Esophagus squamous epithelium (tissue), 5 donors: Measurements from ENCODE around the gene TARS1. TPM values are rescaled to one million over a fixed set of nuclear protein-coding genes. Genes with fewer than 3 reads are reported as not detected.

Experiments
- DNase-seq: peaks from one replicate; lab custom pipeline; 2025; lab: John Stamatoyannopoulos, UW
- H3K27ac ChIP-seq, 4 donors: fragments of 200-600 bp; sonication (generic); one replicate each; pipeline ENCODE4 v1.5.1; 2016 to 2019; ENCODE audit warnings: mild to moderate bottlenecking in 1 of 4
- H3K27me3 ChIP-seq, 4 donors: fragments of 200-600 bp; sonication (generic); 1 replicate in 3 of 4; 2 replicates in 1 of 4; pipeline versions ENCODE4 v1.5.1 to v1.6.0; 2017 to 2021; ENCODE audit warnings: antibody characterized with exemption in 1 of 4
- H3K36me3 ChIP-seq, 3 donors: fragments of 200-600 bp; sonication (generic); one replicate each; pipeline ENCODE4 v1.5.1; 2016 to 2019
- H3K4me1 ChIP-seq, 3 donors: fragments of 200-600 bp; sonication (generic); one replicate each; pipeline ENCODE4 v1.5.1; 2017 to 2019
- H3K4me3 ChIP-seq, 4 donors: fragments of 200-600 bp; sonication (generic); 1 replicate in 3 of 4; 2 replicates in 1 of 4; pipeline ENCODE4 v1.5.1; 2016 to 2019; ENCODE audit warnings: mild to moderate bottlenecking in 2 of 4, moderate library complexity in 1 of 4
- H3K9me3 ChIP-seq, 3 donors: fragments of 200-600 bp; sonication (generic); one replicate each; pipeline ENCODE4 v1.5.1; 2016 to 2019
- POLR2A ChIP-seq, 4 donors: fragments of 450-650 bp; IDR thresholded peaks; one replicate each; pipeline ENCODE4 v1.6.1; 2017; ENCODE audit warnings: antibody characterized with exemption in 4 of 4, mild to moderate bottlenecking in 4 of 4, moderate library complexity in 3 of 4
- WGBS, 2 donors: methylation state at CpG; one replicate each; pipeline ENCODE4 v1.1.5; 2018; 5-methylcytosine and 5-hydroxymethylcytosine counted together
- intact Hi-C: fragments of 100-400 bp; cut with DNase I; formaldehyde crosslinking; loops from one replicate; pipeline ENCODE4 v1.15.0; 2022
- total RNA-seq, 4 donors: library from RNA; depleted of rRNA; stranded (reverse); fragments of >200 nt; gene quantifications; one replicate each; pipeline ENCODE4 v1.1.0, GENCODE V29; 2016
- TF ChIP-seq, protein P1 (sequence below), 6 experiments: fragments of 450-650 bp in 4 of 6; fragments of 200-600 bp in 2 of 6; sonication (generic) in 2 of 6; IDR thresholded peaks; one replicate each; pipeline ENCODE4 v1.5.1; 2016 to 2019; ENCODE audit warnings: antibody characterized with exemption in 6 of 6, mild to moderate bottlenecking in 4 of 6, moderate library complexity in 4 of 6
- donor health status: DM: yes; HTN: yes; CAD: no.

Gene TARS1
- total RNA-seq, 4 donors from 2014 or later, result 66.6 to 192 (median 98.4) TPM

DNA sequence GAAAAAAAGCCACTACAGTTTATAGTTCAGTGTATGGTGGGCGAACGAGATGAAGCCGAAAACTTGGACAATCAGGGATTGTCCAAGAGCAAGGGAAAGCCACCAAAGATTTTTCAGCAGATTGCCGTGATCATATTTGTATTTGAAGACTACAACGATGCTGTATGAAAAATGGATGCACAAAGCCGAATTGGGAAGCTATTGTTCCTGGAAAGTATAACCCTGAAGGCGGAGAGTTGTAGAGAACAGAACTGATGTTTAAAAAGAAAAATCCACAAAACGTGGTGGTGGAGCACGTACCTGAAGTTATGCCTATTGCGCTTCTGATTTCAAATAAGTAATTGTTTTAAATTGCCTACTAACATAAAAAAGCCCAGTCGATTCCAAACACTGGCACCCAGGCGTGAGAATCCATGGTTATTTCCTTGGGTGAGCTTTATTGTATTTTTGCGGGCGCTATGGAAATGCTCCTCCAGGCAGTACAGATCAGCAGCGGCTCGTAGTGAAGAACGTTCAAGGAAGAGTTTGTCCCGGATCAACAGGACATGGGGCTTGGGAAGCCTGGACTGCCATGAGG is 772 bp upstream of the TARS1 start:
- Histone ChIP-seq H3K9me3 (no peaks in the 10 kb centered on the region), H3K4me3 (peak overlapping the region; percentile 87 to 91 (median 88)), H3K36me3 (peaks cover 0 to 6% (median 0%) of the 10 kb centered on the region in 3 donors), H3K4me1 (peaks cover 6 to 53% (median 13%) of the 10 kb centered on the region in 3 donors), H3K27ac (peak overlapping the region; percentile 87 to 98 (median 96)), H3K27me3 (no peaks in the 10 kb centered on the region)
- WGBS, 2 donors, result 0 to 9% methylated on average over 14 to 15 of the region's 18 CpGs
- no peak for DNase-seq
- intact Hi-C loops, result loop anchor here (5.0 kb wide), 1 partner anchor 492 kb away; no protein-coding TSS in a partner anchor
- TF ChIP-seq POLR2A (IDR thresholded peaks at IDR 0.05), result no peak
- TF ChIP-seq, protein P1, sequence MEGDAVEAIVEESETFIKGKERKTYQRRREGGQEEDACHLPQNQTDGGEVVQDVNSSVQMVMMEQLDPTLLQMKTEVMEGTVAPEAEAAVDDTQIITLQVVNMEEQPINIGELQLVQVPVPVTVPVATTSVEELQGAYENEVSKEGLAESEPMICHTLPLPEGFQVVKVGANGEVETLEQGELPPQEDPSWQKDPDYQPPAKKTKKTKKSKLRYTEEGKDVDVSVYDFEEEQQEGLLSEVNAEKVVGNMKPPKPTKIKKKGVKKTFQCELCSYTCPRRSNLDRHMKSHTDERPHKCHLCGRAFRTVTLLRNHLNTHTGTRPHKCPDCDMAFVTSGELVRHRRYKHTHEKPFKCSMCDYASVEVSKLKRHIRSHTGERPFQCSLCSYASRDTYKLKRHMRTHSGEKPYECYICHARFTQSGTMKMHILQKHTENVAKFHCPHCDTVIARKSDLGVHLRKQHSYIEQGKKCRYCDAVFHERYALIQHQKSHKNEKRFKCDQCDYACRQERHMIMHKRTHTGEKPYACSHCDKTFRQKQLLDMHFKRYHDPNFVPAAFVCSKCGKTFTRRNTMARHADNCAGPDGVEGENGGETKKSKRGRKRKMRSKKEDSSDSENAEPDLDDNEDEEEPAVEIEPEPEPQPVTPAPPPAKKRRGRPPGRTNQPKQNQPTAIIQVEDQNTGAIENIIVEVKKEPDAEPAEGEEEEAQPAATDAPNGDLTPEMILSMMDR (IDR thresholded peaks at IDR 0.05), result peak in 1 of 6 experiments; percentile 4

DNA sequence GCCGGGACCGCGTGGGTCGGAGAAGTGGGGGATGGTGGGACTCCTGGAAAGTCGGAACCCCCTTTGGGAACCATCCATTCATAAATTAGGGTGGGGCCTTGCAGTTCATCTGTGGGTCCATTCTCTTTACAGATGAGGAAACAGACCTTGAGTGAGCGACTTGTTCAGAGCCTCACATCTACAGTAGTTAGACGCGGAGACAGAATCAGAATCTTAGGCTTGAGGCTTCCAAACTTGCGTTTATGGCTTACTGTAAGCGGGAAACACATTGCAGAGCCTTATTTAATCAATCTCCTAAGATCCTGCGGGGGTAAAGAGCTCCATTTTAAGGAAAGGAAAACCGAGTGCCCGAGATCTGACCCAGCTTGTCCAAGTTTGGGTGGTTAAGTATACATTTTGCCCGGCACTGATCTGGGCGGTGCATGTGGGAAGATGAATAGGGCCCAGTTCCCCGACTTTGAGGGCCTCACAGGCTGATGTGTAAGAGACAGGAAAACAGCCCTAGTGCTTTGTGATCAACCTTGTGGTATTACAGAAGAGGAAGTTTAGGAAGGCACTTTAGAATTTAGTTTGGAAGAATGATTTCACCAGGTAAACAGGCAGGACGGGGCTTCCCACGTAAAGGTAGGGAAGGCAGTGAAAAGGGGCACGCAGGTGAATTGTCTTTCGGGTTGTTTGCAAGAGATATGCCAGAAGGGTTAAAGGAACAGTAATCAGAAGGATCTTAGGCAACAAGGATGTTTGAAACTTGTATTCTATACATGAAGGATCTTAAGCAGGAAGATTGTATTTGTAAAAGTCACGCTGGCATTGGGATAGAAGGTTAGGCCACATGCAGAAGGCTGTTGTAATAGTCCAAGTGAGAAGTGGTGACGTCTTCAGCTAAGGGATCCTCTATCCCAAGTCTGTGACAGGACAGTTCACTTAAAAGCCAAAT is 744 bp downstream of the TARS1 start:
- no peaks in the 10 kb centered on the region for H3K9me3 ChIP-seq
- intact Hi-C loops, result no loop called here
- H3K27ac ChIP-seq, result peak overlapping the region; percentile 93 to 98 (median 96)
- peaks cover 6 to 58% (median 13%) of the 10 kb centered on the region in 3 donors for H3K4me1 ChIP-seq
- peak overlapping the region; percentile 87 to 91 (median 88) for H3K4me3 ChIP-seq
- no peak for DNase-seq
- peaks cover 0 to 22% (median 0%) of the 10 kb centered on the region in 3 donors for H3K36me3 ChIP-seq
- TF ChIP-seq POLR2A (IDR thresholded peaks at IDR 0.05), result no peak
- TF ChIP-seq, protein P1 (IDR thresholded peaks at IDR 0.05), result no peak
- 2% methylated on average over 22 of the region's 22 CpGs for WGBS, 2 donors
- H3K27me3 ChIP-seq, result no peaks in the 10 kb centered on the region

DNA sequence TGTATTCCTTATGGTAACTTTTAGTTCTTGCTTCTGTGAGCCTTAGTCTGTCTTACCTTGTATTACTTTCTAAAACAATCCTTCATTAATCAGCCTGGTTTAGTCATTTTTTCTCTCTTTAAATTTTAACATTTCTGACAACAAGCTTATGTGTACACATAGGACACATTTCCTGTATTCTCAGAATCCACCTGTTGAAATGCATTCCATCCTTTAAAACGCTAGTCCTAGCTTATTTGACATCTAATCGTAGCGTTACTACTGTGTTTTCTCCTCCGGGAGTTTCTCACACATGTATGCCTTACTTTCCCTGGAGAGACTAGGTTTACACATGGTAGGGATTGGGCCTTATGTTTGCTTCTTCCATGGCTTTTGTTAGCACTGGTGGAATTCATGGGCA is 3.8 kb downstream of the TARS1 start:
- H3K36me3 ChIP-seq, result peaks cover 0 to 52% (median 0%) of the 10 kb centered on the region in 3 donors
- intact Hi-C loops, result no loop called here
- DNase-seq, result no peak
- H3K4me1 ChIP-seq, result peaks cover 6 to 52% (median 9%) of the 10 kb centered on the region in 3 donors
- H3K27ac ChIP-seq, result no peak overlapping the region
- 82 to 85% methylated on average over 4 of the region's 4 CpGs for WGBS, 2 donors
- TF ChIP-seq POLR2A (IDR thresholded peaks at IDR 0.05), result no peak
- TF ChIP-seq, protein P1 (IDR thresholded peaks at IDR 0.05), result no peak
- H3K4me3 ChIP-seq, result no peak overlapping the region
- no peaks in the 10 kb centered on the region for H3K9me3 ChIP-seq
- no peaks in the 10 kb centered on the region for H3K27me3 ChIP-seq

DNA sequence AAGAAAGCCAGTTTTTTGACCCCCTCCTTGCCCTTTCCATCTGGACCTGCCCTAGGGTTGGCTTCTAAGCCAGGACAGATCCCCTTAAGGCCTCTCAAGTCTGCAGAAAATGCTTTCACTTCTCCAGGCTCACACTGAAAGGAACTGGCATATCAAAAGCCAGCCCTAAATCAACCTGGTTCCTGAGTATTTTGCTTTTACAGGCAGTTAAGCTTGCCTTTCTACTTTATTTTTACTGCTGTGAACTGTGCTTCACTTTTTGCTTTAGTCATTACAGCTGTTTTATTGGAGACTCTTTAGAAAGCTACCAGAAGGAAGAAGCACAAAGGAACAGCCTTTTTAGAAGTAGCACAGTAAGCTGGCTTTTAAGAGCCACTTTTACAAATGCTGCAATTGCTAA is 5.0 kb downstream of the TARS1 start:
- no peak overlapping the region for H3K4me3 ChIP-seq
- H3K4me1 ChIP-seq, result peaks cover 6 to 48% (median 7%) of the 10 kb centered on the region in 3 donors
- H3K27me3 ChIP-seq, result no peaks in the 10 kb centered on the region
- H3K27ac ChIP-seq, result no peak overlapping the region
- intact Hi-C loops, result no loop called here
- DNase-seq, result no peak
- TF ChIP-seq POLR2A (IDR thresholded peaks at IDR 0.05), result no peak
- H3K9me3 ChIP-seq, result no peaks in the 10 kb centered on the region
- H3K36me3 ChIP-seq, result peaks cover 0 to 64% (median 4%) of the 10 kb centered on the region in 3 donors

DNA sequence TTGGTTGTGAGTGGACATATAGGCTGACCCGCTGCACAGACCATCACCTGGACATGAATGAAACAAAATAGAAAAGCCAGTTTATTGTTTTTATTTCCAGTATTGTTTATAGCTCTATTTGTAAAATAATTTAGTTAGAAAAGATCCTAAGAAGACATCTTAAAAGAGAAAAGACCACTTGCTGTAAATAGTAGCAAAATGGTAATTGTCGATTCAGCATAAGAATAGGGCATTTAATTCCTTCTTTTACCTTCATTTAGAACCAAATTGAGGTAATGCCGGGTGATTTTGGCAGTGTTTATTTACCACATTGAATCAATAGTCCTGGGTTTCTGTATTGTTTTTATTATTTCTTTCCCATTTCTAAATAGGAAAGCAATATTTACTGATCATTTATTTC is 7.4 kb downstream of the TARS1 start:
- Histone ChIP-seq H3K9me3 (no peaks in the 10 kb centered on the region), H3K4me1 (peaks cover 0 to 31% (median under 1%) of the 10 kb centered on the region in 3 donors), H3K27ac (no peak overlapping the region), H3K27me3 (no peaks in the 10 kb centered on the region), H3K4me3 (no peak overlapping the region), H3K36me3 (peaks cover 0 to 86% (median 5%) of the 10 kb centered on the region in 3 donors)
- TF ChIP-seq, protein P1 (IDR thresholded peaks at IDR 0.05), result no peak
- TF ChIP-seq POLR2A (IDR thresholded peaks at IDR 0.05), result no peak
- intact Hi-C loops, result no loop called here
- WGBS, 2 donors, result 88 to 89% methylated on average over 3 of the region's 3 CpGs
- no peak for DNase-seq
